Fibroblast of peridontal ligament (primary cell): Measurements from ENCODE around the gene SLC5A1.
"Not testable (repeated sequence)": the region's sequence is repeated elsewhere in the genome, so short reads cannot be mapped to it uniquely, and the experiment has no call there.

Experiments
- DNase-seq: peaks from one replicate; pipeline ENCODE4 v3.0.0-alpha.2; 2010; ENCODE audit errors: extremely low read depth

The SLC5A1 gene

DNA sequence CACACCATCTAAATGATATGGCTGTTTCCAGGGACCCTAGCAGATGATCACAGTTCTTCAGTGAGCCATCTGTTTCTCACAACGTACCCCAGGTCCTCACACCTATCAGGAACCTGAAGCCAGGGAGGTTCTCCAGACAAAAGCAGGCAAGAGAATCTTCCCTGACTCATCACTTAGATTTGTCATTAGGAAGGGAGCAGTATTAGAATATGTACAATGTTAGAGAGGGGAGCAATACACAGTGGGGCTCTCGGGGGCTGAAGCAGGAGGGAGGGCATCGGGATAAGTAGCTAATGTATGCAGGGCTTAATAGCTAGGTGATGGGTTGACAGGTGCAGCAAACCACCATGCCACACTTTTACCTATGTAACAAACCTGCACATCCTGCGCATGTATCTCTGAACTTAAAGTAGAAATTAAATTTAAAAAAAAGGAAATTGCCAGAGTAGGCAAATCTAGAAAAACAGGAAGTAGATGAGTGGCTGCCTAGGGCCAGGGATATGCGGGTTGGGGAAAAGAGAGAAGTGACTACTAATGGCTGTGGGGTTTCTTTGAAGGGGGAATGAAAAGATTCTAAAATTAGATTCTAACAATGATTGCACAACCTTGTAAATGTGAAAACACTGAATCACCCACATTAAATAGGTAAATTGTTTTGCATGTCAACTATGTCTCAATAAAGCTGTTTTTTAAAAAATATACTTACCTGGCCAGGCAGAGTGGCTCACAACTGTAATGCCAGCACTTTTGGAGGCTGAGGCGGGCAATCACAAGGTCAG, 101.6 kb downstream of the SLC5A1 start:
- no peak for DNase-seq

DNA sequence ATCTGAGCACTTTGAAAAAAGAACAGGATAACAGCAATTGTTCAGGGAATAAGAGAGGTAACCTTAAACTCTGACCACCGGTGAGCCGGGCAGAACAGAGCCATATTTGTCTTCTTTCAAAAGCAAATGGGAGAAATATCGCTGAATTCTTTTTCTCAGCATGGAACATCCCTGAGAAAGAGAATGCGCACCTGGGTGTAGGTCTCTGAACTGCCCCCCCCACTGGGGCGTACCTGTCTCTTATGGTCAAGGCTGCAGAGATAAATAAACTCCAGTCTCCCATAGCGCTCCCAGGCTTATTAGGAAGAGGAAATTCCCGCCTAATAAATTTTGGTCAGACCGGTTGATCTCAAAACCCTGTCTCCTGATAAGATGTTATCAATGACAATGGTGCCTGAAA, 104.1 kb downstream of the SLC5A1 start:
- not testable (repeated sequence) for DNase-seq

DNA sequence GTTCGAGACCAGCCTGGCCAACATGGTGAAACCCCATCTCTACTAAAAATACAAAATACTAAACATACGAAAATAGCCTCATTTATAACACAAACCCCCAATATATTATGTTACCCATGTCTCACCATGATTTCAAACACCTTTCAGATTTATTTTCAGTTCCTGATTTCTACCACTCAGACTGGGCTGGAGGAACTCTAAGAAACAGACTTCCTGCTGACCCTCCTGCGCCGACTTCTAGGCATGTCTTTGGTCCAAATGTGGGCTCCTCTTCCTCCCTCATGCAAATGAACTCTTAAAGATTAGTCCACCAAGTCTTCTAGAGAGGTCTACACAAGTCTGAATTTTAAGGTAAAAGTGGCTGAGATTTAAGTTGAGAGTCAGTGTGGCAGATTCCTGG, 105.3 kb downstream of the SLC5A1 start:
- not testable (repeated sequence) for DNase-seq

DNA sequence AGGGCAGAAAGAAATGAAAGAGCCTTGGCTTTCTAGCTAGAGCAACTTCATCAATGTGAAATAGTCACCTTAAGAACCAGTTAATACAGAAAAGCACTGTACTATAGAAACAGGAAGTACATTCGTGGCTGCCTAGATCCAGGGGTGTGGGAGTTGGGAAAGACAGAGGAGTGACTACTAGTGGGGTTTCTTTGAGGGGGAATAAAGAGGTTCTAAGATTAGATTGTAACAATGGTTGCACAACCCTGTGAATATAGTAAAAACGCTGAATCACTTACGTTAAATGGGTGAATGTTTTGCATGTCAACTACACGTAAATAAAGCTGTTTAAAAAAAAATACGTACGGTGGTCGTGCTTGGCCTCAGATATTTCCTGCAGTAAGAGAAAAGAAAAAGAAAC, 107.6 kb downstream of the SLC5A1 start:
- DNase-seq, result not testable (repeated sequence)

DNA sequence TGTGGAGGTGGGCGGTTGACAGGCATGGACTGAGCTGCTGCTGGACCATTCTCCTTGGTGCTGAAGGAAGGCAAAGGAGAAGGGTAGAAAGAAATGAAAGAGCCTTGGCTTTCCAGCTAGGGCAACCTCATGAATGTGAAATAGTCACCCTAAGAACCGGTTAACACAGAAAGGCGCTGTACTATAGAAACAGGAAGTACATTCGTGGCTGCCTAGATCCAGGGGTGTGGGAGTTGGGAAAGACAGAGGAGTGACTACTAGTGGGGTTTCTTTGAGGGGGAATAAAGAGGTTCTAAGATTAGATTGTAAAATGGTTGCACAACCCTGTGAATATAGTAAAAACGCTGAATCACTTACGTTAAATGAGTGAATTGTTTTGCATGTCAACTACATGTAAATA, 108.6 kb downstream of the SLC5A1 start:
- DNase-seq, result not testable (repeated sequence)

DNA sequence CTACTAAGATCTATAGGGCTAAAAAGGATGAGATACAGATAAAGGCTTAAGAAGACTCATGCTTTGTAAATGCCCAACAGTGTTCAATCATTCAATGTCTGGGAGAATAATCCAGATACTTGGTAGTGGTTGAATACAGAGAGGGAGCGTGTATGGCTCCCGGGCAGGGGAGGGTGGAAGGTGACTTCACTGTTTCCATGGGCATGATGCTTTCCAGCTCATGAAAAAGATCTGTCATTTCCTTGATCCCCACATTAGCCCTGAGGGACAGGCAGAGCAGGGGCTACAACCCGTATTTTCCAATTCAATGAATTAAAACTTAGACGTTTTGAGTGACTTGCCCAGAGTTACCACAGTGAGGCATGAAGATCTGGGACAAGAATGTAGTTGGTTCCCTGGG, 111.7 kb downstream of the SLC5A1 start:
- not testable (repeated sequence) for DNase-seq

DNA sequence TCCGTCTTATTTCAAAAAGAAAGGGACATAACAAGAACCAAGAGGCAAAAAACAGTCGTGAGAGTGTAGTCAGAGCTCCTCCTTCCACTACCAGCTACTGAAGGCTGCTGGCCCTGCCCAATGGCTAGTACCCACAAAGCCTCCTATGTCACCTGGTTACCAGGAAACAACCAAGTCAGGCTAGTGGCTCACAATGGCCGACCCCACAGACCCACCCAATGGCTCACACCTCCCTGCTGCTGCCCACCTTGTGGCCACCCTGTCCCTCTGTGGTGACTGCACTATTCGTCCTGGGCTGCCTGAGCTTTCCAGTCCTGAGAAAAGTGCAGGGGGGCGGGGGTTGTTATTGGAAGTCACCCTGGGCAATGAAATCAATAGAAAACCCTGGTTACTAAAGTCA, 114.6 kb downstream of the SLC5A1 start:
- not testable (repeated sequence) for DNase-seq

DNA sequence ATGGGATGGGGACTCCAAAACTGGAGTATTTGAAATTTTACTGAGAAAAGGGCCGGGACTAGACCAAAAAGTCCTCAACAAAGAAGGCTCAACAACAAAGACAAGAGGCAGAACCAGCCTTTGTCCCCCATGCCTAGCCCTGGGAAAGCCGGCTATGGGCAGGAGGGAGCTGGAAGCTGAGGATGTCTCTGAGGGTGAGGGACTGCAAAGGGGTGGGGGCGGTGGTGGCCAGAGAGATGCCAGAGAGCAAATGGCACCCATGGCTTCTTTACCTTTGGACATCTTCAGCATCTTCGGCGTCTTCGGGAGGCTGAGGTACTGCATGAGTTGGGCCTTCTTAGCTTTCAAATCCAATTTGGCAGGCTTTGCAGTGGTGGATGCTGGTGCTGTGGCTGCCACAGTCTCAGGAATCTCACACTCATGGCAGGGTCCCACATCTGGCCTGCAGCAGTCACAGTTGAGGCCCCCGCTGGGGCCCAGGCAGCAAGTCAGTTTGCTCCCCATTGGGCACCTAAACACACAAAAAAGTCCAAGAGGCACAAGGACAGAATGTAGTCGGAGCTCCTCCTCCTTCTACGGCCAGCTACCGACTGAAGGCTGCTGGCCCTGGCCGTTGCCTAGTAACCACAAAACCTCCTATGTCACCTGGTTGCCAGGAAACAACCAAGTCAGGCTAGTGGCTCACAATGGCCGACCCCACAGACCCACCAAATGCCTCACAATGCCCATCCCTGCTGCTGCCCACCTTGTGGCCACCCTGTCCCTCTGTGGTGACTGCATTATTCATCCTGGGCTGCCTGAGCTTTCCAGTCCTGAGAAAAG, 115.9 kb downstream of the SLC5A1 start, which contains the start of gene C22orf42:
TSS of gene C22orf42 (minus strand) at position 592 of the 822 bp plus-strand sequence. CDS start at position 504, 88 bp downstream.
- no peak for DNase-seq

DNA sequence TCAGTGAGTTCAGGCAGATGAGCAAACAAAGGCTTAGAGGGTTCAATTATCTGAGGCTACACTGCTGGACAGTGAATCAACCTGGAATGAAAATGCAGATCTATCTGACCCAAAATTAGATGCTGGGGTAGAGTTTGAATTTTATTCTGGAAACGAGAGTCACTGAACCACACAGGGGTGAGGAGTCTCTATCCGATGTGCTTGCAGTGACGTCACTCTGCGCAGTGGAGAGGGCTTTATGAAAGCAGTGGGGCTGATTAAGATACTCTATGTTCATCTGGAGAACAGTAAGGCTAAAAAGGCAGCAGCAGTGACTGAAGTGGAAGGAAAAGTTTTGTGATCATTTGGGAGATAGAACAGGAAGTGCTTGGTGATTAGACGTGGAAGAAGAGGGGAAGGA, 117.3 kb downstream of the SLC5A1 start:
- DNase-seq, result not testable (repeated sequence)
